ENCODE data around the gene FAM110C. TPM values are rescaled to one million over a fixed set of nuclear protein-coding genes. Genes with fewer than 3 reads are reported as not detected.

Gene FAM110C
- total and polyA plus RNA-seq, 2 of the 8 experiments (the other 6 are each of a cell fraction or from before 2014, with no cell fraction given): 4.8 to 13.2 TPM

- ChIA-PET POLR2A (ENCODE audit: partially characterized antibody) (interaction anchor here (1.6 kb wide), 1 partner anchor 16 kb away, joined by 5 read pairs; no protein-coding TSS in a partner anchor), CTCF (ENCODE audit: partially characterized antibody) (interaction anchor here (0.6 to 2.0 kb wide), 4 partner anchors 10 to 126 kb away, joined by 3 to 4 read pairs (median 3); no protein-coding TSS in a partner anchor)
- H2BK120ac ChIP-seq (replicated peaks; ENCODE audit: low read depth, low read length): no peak overlapping the region
- H4K91ac ChIP-seq (replicated peaks; ENCODE audit: insufficient read length, low read length): no peak overlapping the region
- H3K4ac ChIP-seq (replicated peaks; ENCODE audit: insufficient read length, low read depth, low read length): no peak overlapping the region
- WGBS, 2 experiments (ENCODE audit: extremely low coverage in 1 of 2, insufficient coverage in 1 of 2, insufficient read length in 1 of 2, insufficient replicate concordance in 2 of 2, low coverage in 1 of 2, low lambda C conversion rate in 2 of 2, missing lambda C conversion rate in 1 of 2): 82% methylated on average over 5 of the region's 5 CpGs; no CpG with 5 or more reads in 1 of the 2 experiments
- H2AFZ ChIP-seq (ENCODE audit: low read length): no peak overlapping the region
- no peak overlapping the region for H3K23ac ChIP-seq (ENCODE audit: insufficient read length)
- no peak overlapping the region for H4K5ac ChIP-seq (ENCODE audit: insufficient read length, low read depth, low read length)
- H3K36me3 ChIP-seq (ENCODE audit: control insufficient read depth in 2 of 4, insufficient read depth in 4 of 4, low read length in 3 of 4): peaks cover 0 to 13% (median 5%) of the 10 kb centered on the region in 4 experiments; a peak in 5 of 8 replicates
- H3K4me2 ChIP-seq (ENCODE audit: insufficient read depth in 1 of 2, low read depth in 2 of 2, low read length in 2 of 2): no peak overlapping the region
- no peak overlapping the region for H4K8ac ChIP-seq (ENCODE audit: extremely low read depth, insufficient read depth, low read length)
- no peak overlapping the region for H2BK20ac ChIP-seq (ENCODE audit: low read length)
- no peak overlapping the region for H3K9ac ChIP-seq (replicated peaks in 1 of 4; ENCODE audit: extremely low read depth in 1 of 4, low read depth in 3 of 4, low read length in 3 of 4)
- H3K9me3 ChIP-seq (ENCODE audit: insufficient read depth in 2 of 2, low read depth in 1 of 2, low read length in 1 of 2): no peaks in the 10 kb centered on the region
- no peaks in the 10 kb centered on the region for H3K79me1 ChIP-seq (ENCODE audit: low read depth, low read length)
- FAIRE-seq (no peak), DNase-seq (ENCODE audit: low read depth in 1 of 2, low spot score in 2 of 2) (no peak)
- no peak overlapping the region for H2BK12ac ChIP-seq (ENCODE audit: low read depth, low read length)
- H2BK15ac ChIP-seq (ENCODE audit: low read length): no peak overlapping the region
- no peak overlapping the region for H3K27ac ChIP-seq (ENCODE audit: low read depth, low read length)
- no peaks in the 10 kb centered on the region for H4K20me1 ChIP-seq (replicated peaks in 1 of 2; ENCODE audit: control insufficient read depth in 1 of 2, insufficient read depth in 2 of 2, low read length in 2 of 2)
- H3K18ac ChIP-seq (ENCODE audit: extremely low read depth, low read length): no peak overlapping the region
- H3K56ac ChIP-seq (replicated peaks; ENCODE audit: insufficient read length, low read depth, low read length): no peak overlapping the region
- H3K4me1 ChIP-seq (replicated peaks in 1 of 4; ENCODE audit: control insufficient read depth in 3 of 4, insufficient read depth in 4 of 4, low read length in 3 of 4): peaks cover 0 to 4% (median 0%) of the 10 kb centered on the region in 4 experiments; a peak in 1 of 7 replicates
- no peak overlapping the region for H2AK5ac ChIP-seq (ENCODE audit: low read depth, low read length)
- H3K14ac ChIP-seq (ENCODE audit: insufficient read length): no peak overlapping the region
- no peaks in the 10 kb centered on the region for H3K79me2 ChIP-seq (ENCODE audit: control insufficient read depth in 1 of 2, insufficient read depth in 2 of 2, low read length in 2 of 2)
- H3K4me3 ChIP-seq (ENCODE audit: extremely low read depth in 1 of 4, insufficient read depth in 2 of 4, low read depth in 3 of 4, low read length in 4 of 4): no peak overlapping the region
- H2BK5ac ChIP-seq (ENCODE audit: low read depth, low read length): no peak overlapping the region
- no peaks in the 10 kb centered on the region for H3K27me3 ChIP-seq (replicated peaks in 1 of 4; ENCODE audit: control insufficient read depth in 3 of 4, extremely low read depth in 1 of 4, insufficient read depth in 3 of 4, low read length in 3 of 4)
- H3K23me2 ChIP-seq (ENCODE audit: low read depth, low read length): no peaks in the 10 kb centered on the region
- TF ChIP-seq KDM5A (IDR thresholded peaks at IDR 0.05; ENCODE audit: low read length) (no peak), YY1 (IDR thresholded peaks at IDR 0.05; ENCODE audit: low read depth, low read length) (no peak), RNF2 (IDR thresholded peaks at IDR 0.05; ENCODE audit: borderline replicate concordance, low read depth, low read length, missing control alignments, poor library complexity, severe bottlenecking) (no peak), SP1 (IDR thresholded peaks at IDR 0.05; ENCODE audit: low read depth, low read length) (no peak)
These were observed 10.5 kb downstream of the FAM110C start for GRCh38 chr2:35852-36251.
